DMS153 (cell line): ENCODE measurements around the gene PPP3R1.
A peak's percentile ranks its signal among the peaks of the same experiment; 100 is the strongest.

Experiments used
- DNase-seq: peaks from one replicate; lab custom pipeline; 2025; lab: John Stamatoyannopoulos, UW

PPP3R1 gene

DNA sequence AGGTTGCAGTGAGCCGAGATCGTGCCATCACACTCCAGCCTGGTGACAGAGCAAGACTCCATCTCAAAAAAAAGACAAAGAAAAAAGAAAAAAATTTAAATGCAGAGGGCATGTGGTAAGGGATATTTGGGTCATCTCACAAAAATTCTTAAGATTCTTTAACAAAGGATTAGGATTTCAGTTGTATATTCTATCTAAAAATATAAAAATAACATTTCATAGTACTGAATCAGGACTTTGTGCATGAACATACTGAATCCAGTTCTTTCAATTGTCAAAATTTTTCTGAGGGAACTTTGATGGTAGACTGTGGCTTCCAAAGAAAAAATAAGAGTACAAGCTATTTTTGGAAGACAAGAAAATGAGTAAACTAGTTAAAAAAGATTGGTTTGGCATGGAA lies 6.5 kb upstream of the PPP3R1 start:
- no peak for DNase-seq

GRCh38 chr2:68256093-68256450 lies 3.7 kb upstream of the PPP3R1 start:
- DNase-seq, result no peak

- DNase-seq, result no peak
Measured at GRCh38 chr2:68253219-68254068, 1.1 kb upstream of the PPP3R1 start.

GRCh38 chr2:68251855-68252399 lies 405 bp downstream of the PPP3R1 start:
- no peak for DNase-seq

DNA sequence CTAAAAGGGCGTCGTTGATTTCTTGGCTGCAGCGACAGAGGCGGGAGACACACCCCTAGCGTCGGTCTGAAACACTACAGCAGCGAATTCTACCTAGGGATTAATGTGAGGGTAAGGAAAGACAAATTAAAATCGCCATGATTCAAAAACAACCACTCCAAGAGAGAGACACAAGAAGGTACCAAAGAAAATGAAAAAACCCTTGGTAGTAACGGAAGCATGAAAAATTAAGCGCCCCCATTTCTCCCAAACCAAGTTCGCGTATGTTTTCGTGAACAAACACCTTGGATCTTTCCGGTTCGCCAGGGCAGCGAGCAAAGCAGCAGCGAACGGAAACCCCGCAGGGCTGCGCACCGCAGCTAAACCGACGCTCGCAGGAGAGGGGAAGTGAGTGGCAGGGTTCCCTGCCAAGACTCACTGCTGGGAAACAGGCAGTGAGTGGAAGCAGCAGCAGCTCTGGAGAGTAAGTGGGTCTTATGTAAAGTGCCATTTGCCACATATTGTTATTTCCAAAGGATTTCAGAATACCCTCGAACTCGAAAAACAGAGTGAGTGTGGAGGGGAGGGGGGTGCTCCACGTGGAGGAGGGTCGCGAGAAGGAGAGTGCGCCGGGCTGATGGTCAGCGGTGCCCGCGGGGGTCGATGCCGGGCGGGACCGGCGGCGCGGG lies 1.0 kb downstream of the PPP3R1 start:
- DNase-seq, result peak; percentile 73

DNA sequence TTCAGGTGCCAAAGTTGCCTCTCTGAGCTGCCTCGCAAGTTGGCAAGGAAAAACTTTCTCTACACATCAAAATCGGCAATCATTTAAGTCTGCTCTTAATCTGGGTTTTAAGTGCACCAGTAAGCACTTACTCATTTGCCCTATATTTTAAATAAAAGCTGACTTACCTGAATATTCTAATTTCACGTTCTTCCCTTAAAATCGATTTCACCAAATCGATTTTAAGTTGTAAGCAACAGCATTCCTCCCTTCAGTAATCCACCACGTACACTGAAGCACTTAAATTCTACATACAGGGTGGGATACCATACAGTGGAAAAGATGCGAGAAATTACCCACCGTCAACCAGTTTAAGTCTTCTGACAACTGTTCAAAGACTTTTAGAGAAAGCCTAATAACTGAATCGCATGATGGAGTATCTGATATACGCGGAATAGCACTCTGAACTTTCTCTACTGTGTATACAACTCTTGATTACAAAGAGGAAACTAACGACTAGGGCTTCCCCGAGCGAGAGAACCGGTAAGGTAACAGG lies 1.6 kb downstream of the PPP3R1 start:
- DNase-seq, result no peak

DNA sequence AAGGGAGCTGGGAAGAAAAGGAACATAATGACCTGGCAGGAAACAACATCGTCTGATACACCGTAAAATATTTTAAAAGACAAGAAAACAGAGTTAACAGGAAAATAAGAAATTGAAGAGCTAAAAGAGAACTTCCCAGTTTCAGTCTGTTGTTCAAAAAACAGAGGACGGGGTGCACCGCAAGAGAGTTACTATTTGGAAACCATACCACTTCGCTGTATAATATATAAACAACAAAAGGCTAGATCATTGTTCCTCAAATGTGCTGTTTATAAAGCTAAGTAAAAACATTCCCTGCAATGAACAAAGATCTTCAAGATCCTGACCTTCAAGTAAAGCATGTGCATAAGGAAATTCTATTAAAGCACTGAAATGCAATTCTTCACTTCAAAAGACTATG lies 2.1 kb downstream of the PPP3R1 start:
- no peak for DNase-seq

- no peak for DNase-seq
Measured at GRCh38 chr2:68248806-68249205, 3.5 kb downstream of the PPP3R1 start.

DNA sequence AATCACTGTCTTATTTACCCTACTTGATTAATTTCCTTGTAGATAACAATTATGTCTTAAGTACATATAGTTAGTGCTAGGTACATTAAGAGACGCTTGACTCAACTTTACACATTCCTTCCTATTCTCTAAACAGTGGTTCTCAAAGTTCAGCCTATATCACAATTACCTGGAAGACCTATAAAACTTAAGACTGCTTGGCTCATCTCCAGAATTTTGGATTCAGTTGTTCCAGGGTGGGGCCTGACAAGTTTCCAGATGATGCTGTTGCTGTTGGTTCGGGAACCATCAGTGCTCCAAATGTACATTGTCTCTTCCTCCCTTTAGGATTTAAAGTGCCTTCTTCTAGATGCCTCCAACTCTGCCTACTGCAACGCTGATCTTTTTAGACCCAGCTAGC lies 4.0 kb downstream of the PPP3R1 start:
- no peak for DNase-seq

DNA sequence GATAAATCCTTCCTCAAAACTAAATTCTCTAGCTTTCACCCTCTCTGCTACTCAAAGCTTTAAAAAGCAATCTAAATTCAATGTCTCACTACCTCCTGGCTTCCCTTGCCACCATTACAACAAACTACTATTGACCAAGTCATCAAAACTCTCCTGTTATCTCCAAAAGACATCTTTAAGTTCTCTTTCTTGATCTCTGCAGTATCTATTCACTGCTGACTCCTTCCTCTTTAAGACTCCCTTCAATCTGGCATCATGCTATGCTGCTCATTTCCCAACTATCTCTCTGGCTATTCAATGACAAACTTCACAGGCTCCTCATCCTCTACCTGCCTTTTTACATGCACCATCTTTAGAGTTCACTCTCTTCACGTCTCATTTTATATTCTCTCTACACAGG lies 5.9 kb downstream of the PPP3R1 start:
- no peak for DNase-seq

- no peak for DNase-seq
Measured at GRCh38 chr2:68245672-68246071, 6.7 kb downstream of the PPP3R1 start.

DNA sequence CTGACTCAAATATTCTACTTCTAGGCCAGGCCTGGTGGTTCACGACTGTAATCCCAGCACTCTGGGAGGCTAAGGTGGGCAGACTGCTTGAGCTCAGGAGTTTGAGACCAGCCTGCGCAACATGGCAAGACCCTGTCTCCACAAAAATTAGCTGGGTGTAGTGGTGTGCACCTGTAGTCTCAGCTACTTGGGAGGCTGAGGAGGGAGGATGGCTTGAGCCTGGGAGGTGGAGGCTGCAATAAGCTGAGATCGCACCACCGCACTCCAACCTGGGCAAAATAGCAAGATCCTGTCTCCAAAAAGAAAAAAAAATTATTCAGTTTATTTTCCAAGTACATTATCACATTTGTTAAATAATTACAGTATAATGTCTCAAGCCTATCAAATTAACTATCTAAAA lies 7.3 kb downstream of the PPP3R1 start:
- no peak for DNase-seq

DNA sequence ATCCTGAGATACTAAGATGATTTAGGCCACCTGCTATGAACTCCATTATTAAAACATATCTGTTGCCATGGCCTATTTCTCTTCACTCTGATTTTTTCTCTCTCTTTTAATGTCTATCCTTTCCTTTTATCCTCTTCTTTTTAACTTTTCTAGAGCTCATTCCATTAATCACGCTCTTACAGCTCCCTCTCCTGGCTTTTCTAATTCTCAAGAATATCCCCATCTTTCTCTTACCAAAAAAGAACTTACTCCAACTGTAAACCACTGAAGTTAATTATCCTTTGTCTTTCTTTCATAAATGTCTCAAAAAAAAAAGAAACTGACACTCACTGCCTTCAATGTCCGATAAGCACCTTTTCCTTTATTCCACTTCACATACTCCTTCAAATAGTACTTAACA lies 7.9 kb downstream of the PPP3R1 start:
- DNase-seq, result no peak

- DNase-seq, result no peak
Measured at GRCh38 chr2:68241732-68242131, 10.6 kb downstream of the PPP3R1 start.

- no peak for DNase-seq
Measured at GRCh38 chr2:68240446-68240845, 11.9 kb downstream of the PPP3R1 start.

DNA sequence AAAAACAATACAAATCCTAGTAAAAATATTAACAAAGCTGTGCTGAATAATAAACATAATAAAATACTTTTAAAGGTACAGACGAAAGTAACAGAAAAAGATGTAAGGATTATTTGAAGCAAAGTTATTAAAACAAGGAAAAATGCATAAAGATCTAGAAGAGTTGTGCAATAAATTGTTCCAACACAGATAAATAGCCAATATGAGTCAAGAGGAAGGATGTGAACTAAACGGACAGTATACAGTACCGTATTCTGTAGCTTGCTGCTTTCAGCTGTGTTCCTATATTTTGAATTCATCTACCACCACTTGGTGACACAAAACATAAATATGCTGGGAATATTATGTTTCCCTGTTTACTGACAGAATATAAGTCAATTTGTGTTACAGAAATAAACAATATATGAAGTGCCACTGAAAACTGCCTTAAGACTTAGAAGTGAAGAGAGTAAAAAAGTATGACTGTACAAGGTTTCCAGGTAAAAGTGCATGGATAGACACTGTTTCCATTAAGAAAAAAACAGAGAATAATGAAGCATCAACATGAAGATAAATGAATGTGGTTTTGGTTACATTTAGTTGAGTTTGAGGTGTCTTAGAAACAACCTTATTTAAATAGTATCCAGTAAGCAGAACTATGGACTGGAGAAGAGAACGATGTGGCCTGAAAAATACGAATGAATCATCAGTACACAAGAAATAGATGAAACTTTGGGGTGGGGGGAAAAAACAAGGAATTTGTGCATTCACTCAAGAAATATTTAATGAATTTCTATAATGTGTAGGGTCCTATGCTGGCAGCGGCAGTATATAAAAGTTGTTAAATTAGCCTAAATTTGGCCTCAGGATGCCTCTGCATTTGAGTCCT lies 13.1 kb downstream of the PPP3R1 start:
- DNase-seq, result no peak

DNA sequence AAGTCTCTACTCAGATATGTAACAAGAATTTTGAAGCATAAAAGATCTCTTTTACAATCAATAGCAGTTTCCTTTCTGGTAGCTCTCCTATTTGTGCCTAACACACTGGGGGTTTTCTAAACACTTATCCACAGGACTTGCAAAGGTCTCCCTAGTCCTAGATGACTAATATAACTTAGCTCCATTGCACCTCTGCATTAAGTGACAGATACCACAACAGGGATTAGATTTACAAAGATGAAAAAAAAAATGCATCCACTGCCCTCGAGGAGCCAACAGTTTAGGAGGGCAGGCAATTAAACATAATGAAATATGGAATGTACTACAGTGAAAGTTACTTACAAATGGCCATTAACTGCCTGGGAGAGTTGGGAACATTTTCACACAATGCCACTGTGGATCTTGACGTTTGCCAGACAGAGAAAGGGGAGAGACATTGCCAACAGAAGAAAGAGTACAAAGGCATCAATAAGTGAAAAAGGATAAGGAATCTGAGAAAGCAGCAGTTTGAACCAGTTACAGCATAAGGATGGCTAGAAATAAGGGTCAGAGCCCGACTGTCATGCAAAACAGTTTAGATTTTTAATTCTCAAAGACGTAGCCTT lies 14.3 kb downstream of the PPP3R1 start:
- no peak for DNase-seq

DNA sequence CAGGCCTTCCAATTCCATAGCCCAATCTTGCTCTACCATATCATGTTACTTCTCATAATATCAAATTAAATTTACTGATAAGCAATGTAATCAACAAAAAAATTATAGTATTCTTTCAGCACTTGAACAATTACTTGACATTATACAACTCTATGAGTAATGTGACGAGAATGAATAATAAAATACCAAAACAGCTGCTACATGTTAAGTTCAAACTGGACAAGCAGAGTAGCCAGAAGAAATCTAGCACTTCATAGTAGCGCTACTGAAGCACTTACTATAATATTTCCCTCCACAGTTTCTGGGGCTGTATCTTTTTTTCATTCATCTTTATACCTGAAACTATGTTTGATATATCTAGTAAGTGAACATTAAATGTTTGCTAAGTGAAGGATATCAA lies 14.9 kb downstream of the PPP3R1 start:
- no peak for DNase-seq

DNA sequence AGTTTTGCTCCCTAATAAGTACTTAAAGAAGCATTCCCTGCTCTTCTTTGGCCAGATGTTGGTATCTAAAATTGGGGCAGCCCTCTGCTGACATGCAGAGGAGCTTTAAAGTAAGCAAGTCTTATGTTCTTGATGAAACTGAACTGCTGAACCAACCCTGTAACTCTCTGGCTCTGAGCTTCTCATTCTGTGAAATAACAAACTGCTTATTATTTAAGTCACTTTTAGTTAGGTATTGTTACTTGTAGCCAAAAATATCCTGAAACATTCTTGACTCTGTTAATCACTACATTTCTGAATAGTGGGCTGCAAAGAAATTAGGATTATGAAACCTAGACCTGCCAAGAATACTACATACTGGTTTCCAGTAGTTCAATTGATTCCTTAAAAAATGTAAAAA lies 15.5 kb downstream of the PPP3R1 start:
- no peak for DNase-seq

DNA sequence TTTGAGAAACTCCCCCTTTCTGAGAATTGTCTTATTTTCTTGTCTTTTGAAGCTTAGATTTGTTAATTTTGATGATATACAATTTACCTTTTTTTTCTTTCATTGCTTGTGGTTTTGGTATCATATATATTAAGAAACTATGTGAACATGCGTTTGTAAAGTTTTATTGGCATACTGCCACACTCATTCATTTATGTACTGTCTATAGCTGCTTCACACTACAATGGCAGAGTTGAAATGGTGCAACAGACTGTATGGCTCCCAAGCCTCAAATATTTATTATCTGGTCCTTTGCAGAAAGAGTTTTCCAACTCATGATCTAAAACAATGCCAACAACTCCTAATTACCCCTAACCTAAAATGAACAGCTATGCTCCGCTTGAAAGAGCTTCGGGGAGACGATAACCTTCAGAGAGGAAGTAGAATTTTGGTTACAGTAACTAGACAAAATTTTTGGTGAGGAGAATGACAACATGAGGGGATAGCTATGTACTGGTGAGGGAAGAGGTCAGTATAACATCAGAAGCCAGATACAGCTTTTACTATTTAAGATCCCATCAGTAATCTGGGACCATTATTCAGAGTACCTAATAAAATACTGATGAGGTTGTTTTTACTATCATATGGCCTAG lies 16.1 kb downstream of the PPP3R1 start:
- no peak for DNase-seq

GRCh38 chr2:68235090-68235489 lies 17.2 kb downstream of the PPP3R1 start:
- DNase-seq, result no peak
